ENCODE measurements around the gene FGF22. TPM values are rescaled to one million over a fixed set of nuclear protein-coding genes. Genes with fewer than 3 reads are reported as not detected.

Gene FGF22
- total RNA-seq, 1 donor from 2014 or later: not detected

GRCh38 chr19:651991-652390 lies 12.3 kb downstream of the FGF22 start:
- TF ChIP-seq CTCF (conservative IDR thresholded peaks at IDR 0.05): no peak
- H3K4me1 Mint-ChIP-seq (ENCODE audit: unreplicated experiment): peaks cover 3% of the 10 kb centered on the region
- no peak for DNase-seq (ENCODE audit: extremely low spot score, unreplicated experiment)
- no peaks in the 10 kb centered on the region for H3K36me3 Mint-ChIP-seq
- no peaks in the 10 kb centered on the region for H3K9me3 Mint-ChIP-seq
- H3K4me3 Mint-ChIP-seq: no peak overlapping the region
- H3K27me3 Mint-ChIP-seq: no peaks in the 10 kb centered on the region
- H3K27ac Mint-ChIP-seq: no peak overlapping the region

- H3K27ac Mint-ChIP-seq: no peak overlapping the region
- H3K9me3 Mint-ChIP-seq: no peaks in the 10 kb centered on the region
- TF ChIP-seq CTCF (conservative IDR thresholded peaks at IDR 0.05): no peak
- H3K27me3 Mint-ChIP-seq: no peaks in the 10 kb centered on the region
- H3K4me3 Mint-ChIP-seq: no peak overlapping the region
- H3K4me1 Mint-ChIP-seq (ENCODE audit: unreplicated experiment): peaks cover 3% of the 10 kb centered on the region
- DNase-seq (ENCODE audit: extremely low spot score, unreplicated experiment): no peak
- H3K36me3 Mint-ChIP-seq: no peaks in the 10 kb centered on the region
Observed at GRCh38 chr19:652467-653389, 13.0 kb downstream of the FGF22 start.

- no peak overlapping the region for H3K4me3 Mint-ChIP-seq
- no peaks in the 10 kb centered on the region for H3K9me3 Mint-ChIP-seq
- no peak overlapping the region for H3K27ac Mint-ChIP-seq
- DNase-seq (ENCODE audit: extremely low spot score, unreplicated experiment): no peak
- H3K27me3 Mint-ChIP-seq: no peaks in the 10 kb centered on the region
- no peak for TF ChIP-seq CTCF (conservative IDR thresholded peaks at IDR 0.05)
- no peaks in the 10 kb centered on the region for H3K36me3 Mint-ChIP-seq
- H3K4me1 Mint-ChIP-seq (ENCODE audit: unreplicated experiment): peaks cover 3% of the 10 kb centered on the region
Observed at GRCh38 chr19:653425-653824, 13.7 kb downstream of the FGF22 start.

- Mint-ChIP-seq H3K27ac (no peak overlapping the region), H3K36me3 (no peaks in the 10 kb centered on the region), H3K4me3 (no peak overlapping the region), H3K4me1 (ENCODE audit: unreplicated experiment) (peaks cover 6% of the 10 kb centered on the region), H3K27me3 (no peaks in the 10 kb centered on the region), H3K9me3 (no peaks in the 10 kb centered on the region)
- no peak for TF ChIP-seq CTCF (conservative IDR thresholded peaks at IDR 0.05)
- DNase-seq (ENCODE audit: extremely low spot score, unreplicated experiment): no peak
Observed at GRCh38 chr19:655691-656090, 16.0 kb downstream of the FGF22 start.

DNA sequence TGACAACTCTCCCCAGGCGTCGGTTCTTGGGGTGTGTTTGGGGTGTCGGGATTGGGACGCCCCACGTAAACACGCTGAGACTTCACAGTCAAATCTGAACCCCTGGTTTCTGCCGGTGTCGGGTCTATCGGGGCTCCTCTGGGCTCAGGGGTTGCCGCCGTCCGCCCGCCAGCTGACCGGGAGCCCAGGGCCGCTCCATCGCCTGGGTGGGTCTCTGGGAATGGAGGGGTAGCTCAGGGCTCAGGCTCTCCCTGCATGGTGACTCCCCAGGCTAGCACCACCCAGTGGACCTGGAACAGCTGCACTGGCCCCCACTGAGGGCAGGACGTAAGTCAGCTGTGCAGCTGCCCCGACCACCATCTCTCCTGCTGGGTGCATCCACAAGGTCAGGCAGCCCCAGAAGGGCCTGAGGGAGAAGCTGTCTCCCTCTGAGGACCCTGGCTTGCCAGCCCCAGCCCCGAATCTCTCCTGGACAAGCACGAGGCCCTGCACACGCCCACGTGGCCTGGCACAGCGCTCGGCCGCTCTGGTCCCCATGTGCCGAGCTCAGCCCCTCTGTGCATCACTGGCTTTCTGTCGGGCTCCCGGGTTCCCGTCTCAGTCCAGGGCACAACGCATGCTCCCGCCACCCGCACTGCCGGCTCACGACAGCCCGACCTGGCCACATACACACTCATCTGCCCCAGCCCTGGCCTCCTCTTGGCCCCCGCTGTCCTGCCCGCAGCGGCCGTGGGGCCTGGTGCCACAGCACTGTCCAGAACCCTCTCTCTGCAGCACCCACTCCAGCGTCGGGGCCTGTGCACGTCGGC lies 17.3 kb downstream of the FGF22 start:
- no peak overlapping the region for H3K27ac Mint-ChIP-seq
- peaks cover 17% of the 10 kb centered on the region for H3K4me1 Mint-ChIP-seq (ENCODE audit: unreplicated experiment)
- H3K27me3 Mint-ChIP-seq: no peaks in the 10 kb centered on the region
- H3K9me3 Mint-ChIP-seq: no peaks in the 10 kb centered on the region
- no peak overlapping the region for H3K4me3 Mint-ChIP-seq
- no peaks in the 10 kb centered on the region for H3K36me3 Mint-ChIP-seq
- no peak for TF ChIP-seq CTCF (conservative IDR thresholded peaks at IDR 0.05)
- DNase-seq (ENCODE audit: extremely low spot score, unreplicated experiment): no peak
